CD4-positive, CD25-positive, alpha-beta regulatory T cell (primary cell): Measurements from ENCODE around the gene EXOC3. TPM values are rescaled to one million over a fixed set of nuclear protein-coding genes. Genes with fewer than 3 reads are reported as not detected.
A peak's percentile ranks its signal among the peaks of the same experiment; 100 is the strongest.

Source experiments
- ATAC-seq, 2 donors: fragments of 150-1000 bp; cut with Tn5 transposase; one replicate each; pipeline ENCODE4 v1.10.0; 2021; ENCODE audit warnings: low read depth in 2 of 2, moderate number of reproducible peaks in 2 of 2, moderate library complexity in 1 of 2
- DNase-seq, 3 donors: peaks; one replicate each; pipeline versions ENCODE4 v3.0.0 to v3.0.0-alpha.2; 2012 to 2022; ENCODE audit warnings: mixed read lengths in 1 of 3
- H3K27ac ChIP-seq: one replicate; pipeline ENCODE4 v1.7.0; 2013; ENCODE audit warnings: mild to moderate bottlenecking, low read length; ENCODE audit not compliant: insufficient read depth, poor library complexity, severe bottlenecking
- H3K27me3 ChIP-seq: one replicate; pipeline ENCODE4 v1.7.0; 2013; ENCODE audit warnings: low read length; ENCODE audit not compliant: control insufficient read depth, insufficient read depth
- H3K36me3 ChIP-seq: one replicate; pipeline ENCODE4 v1.7.0; 2013; ENCODE audit warnings: mild to moderate bottlenecking, low read length, moderate library complexity; ENCODE audit not compliant: control insufficient read depth, insufficient read depth
- H3K4me1 ChIP-seq: 2 replicates; pipeline ENCODE4 v1.7.0; 2013; ENCODE audit warnings: mild to moderate bottlenecking, low read length; ENCODE audit not compliant: insufficient read depth, control insufficient read depth, poor library complexity, severe bottlenecking
- H3K4me3 ChIP-seq: one replicate; pipeline ENCODE4 v1.7.0; 2013; ENCODE audit warnings: low read depth, mild to moderate bottlenecking, low read length, moderate library complexity
- H3K9me3 ChIP-seq, 2 experiments: 1 replicate in 1 of 2; 2 replicates in 1 of 2; pipeline ENCODE4 v1.7.0; 2013; ENCODE audit warnings: low read length in 2 of 2, mild to moderate bottlenecking in 1 of 2, moderate library complexity in 1 of 2; ENCODE audit not compliant: control insufficient read depth in 2 of 2
- H3K27ac Mint-ChIP-seq, 3 donors: one replicate each; pipeline ENCODE4 v1.8.0; 2020 to 2022; ENCODE audit warnings: mild to moderate bottlenecking in 3 of 3, mixed read lengths in 3 of 3, moderate library complexity in 2 of 3
- H3K27me3 Mint-ChIP-seq: one replicate; pipeline ENCODE4 v1.8.0; 2022; ENCODE audit warnings: mild to moderate bottlenecking, mixed read lengths
- H3K36me3 Mint-ChIP-seq: one replicate; pipeline ENCODE4 v1.8.0; 2020; ENCODE audit warnings: mixed read lengths
- H3K4me1 Mint-ChIP-seq, 4 donors: one replicate each; pipeline ENCODE4 v1.8.0; 2020 to 2022; ENCODE audit warnings: mixed read lengths in 4 of 4, mild to moderate bottlenecking in 1 of 4
- H3K4me3 Mint-ChIP-seq, 4 donors: one replicate each; pipeline ENCODE4 v1.8.0; 2020 to 2022; ENCODE audit warnings: mild to moderate bottlenecking in 4 of 4, mixed read lengths in 4 of 4, moderate library complexity in 3 of 4
- H3K9me3 Mint-ChIP-seq, 7 donors: one replicate each; pipeline ENCODE4 v1.8.0; 2020 to 2022; ENCODE audit warnings: mixed read lengths in 7 of 7, mild to moderate bottlenecking in 3 of 7, moderate library complexity in 2 of 7
- polyA plus RNA-seq, 4 donors: library from polyadenylated mRNA; unstranded; fragments of 300-500 nt; fragmentation: Illumina TruSeq; gene quantifications; one replicate each; pipeline ENCODE4 v1.2.3, GENCODE V29; 2021
- total RNA-seq: library from RNA; stranded (reverse); gene quantifications from one replicate; pipeline ENCODE4 v1.2.3, GENCODE V29; 2022

The EXOC3 gene
- total and polyA plus RNA-seq, 5 donors from 2014 or later, result 23.3 to 95.4 (median 37.0) TPM

DNA sequence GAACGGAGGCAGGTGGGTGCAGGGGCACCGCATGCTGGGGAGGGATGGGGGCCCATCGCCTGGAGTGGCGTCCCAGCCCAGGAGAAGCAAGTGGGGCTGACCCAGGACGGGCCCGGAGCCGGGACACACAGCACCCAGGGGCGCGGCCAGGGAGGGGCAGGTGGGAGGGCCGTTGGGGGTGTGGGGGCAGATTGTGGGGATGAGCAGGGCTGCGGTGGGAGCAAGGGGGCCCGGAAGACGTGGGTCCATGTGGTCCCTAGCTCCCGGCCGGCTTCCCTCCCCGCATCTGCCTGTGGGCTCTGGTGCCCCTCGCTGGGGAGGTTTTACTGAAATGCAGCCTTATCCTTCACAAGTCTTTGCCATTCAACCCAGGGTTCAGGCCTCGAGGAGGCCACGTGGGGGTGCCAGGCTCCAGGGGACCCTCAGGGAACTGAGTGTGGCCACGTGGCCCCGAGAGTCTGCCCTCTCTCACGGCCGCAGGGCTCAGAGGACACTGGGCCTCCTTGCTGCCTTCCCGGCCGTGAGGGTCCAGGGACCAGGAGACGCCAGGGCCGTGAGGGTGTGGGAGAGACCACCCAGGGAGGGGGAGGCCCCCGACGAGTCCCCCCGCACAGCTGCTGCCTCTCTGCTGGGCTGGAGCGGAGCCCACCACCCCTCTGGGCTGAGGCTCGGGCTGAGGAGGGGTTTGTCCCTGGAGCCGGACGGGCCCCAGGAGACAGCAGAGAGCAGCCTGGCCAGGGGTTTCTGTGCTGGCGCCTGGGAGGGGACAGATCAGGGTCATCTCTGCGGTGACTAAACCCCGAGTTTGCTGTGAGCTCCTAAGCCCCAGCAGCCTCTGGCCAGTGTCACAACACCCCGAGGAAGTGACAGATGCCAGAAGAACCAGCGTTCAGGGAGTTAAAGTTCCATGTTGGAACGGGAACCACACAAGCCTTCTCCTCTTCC, 46.0 kb downstream of the EXOC3 start:
- Histone ChIP-seq H3K4me1 (peaks cover 12% of the 10 kb centered on the region), H3K27ac (no peak overlapping the region), H3K36me3 (no peaks in the 10 kb centered on the region), H3K4me3 (no peak overlapping the region), H3K27me3 (no peaks in the 10 kb centered on the region), H3K9me3 (no peaks in the 10 kb centered on the region)
- Mint-ChIP-seq H3K4me3 (no peak overlapping the region), H3K36me3 (no peaks in the 10 kb centered on the region), H3K4me1 (peaks cover 0 to 10% (median 2%) of the 10 kb centered on the region in 4 donors), H3K9me3 (no peaks in the 10 kb centered on the region), H3K27ac (no peak overlapping the region), H3K27me3 (peaks cover 7% of the 10 kb centered on the region)
- no peak for ATAC-seq
- DNase-seq, result no peak

DNA sequence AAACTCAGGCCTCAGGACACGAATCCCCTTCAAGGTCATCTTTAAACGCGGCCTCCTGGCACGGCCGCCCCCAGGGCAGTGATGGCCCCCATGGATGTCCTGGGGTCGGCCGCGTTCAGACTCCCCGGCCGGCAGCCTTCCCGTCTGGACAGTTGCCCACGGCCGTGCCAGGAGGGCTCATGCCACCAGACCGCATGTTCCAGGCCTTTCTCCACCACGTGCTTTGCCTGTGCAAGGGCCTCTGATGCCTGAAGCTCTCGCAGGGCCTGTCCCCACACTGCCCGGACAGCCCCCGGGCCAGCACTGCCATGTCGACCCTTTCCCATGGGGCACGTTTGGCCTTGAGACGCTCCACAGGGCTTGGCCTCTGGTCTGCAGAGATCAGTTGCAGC, 46.7 kb downstream of the EXOC3 start:
- H3K4me1 Mint-ChIP-seq, result peaks cover 0 to 10% (median 2%) of the 10 kb centered on the region in 4 donors
- H3K9me3 Mint-ChIP-seq, result no peaks in the 10 kb centered on the region
- ATAC-seq, result no peak
- no peak overlapping the region for H3K4me3 Mint-ChIP-seq
- no peaks in the 10 kb centered on the region for H3K27me3 ChIP-seq
- H3K27ac Mint-ChIP-seq, result no peak overlapping the region
- H3K27ac ChIP-seq, result no peak overlapping the region
- no peak overlapping the region for H3K4me3 ChIP-seq
- peaks cover 12% of the 10 kb centered on the region for H3K4me1 ChIP-seq
- no peaks in the 10 kb centered on the region for H3K9me3 ChIP-seq
- peaks cover 7% of the 10 kb centered on the region for H3K27me3 Mint-ChIP-seq
- H3K36me3 ChIP-seq, result no peaks in the 10 kb centered on the region
- no peaks in the 10 kb centered on the region for H3K36me3 Mint-ChIP-seq
- DNase-seq, result no peak

DNA sequence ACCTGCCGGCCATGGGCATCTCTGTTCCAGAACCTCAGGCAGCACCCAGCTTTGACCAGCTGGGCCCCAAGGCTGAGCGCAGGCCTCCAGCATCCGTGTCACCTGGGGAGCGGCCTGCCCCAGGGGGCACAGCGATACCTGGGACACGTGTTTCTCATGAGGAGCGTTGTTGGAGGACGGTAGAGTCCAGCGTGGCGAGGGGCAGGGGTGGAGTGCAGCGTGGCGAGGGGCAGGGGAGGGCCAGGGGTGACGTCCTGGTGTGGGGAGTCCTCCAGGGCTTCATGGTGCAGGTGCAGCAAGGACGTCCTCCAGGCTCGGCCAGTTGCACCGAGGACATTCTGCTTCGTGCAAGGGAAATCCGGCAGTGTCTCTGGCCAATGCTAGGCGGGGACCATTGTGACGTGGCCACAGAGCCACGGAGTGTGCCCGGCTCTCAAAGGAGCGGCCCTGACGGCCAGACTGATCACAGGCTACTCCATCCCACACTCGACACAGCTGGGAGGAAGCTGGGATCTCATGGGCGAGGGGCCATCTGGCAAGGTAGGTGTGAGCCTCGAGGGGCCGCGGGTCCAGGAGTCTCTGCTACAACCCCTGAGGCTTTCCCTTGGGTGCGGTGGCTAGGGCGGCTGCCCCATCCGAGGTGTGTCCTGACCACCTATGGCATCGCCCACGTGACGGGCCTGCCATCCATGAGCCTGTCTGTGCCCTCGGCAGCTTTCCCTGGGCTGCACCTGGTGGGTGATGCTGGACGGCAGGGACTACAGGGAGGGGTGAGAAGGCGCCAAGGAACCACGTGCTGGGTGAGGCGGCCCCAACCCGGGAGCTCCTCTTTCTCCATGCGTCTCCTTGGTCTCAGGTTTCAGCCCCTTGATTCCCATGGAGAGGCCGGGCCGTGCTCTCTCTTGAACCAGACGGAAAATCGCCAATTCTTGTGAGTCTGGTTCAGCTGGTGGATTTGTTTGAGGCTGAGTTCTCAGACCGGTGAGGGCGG, 47.4 kb downstream of the EXOC3 start:
- DNase-seq (no peak), ATAC-seq (peak in 1 of 2 donors; percentile 9)
- no peak overlapping the region for H3K4me3 ChIP-seq
- peaks cover 10% of the 10 kb centered on the region for H3K4me1 ChIP-seq
- Mint-ChIP-seq H3K4me1 (peaks cover 0 to 4% (median 0%) of the 10 kb centered on the region in 4 donors), H3K36me3 (no peaks in the 10 kb centered on the region), H3K27me3 (peaks cover 3% of the 10 kb centered on the region), H3K4me3 (no peak overlapping the region), H3K9me3 (no peaks in the 10 kb centered on the region), H3K27ac (no peak overlapping the region)
- no peak overlapping the region for H3K27ac ChIP-seq
- no peaks in the 10 kb centered on the region for H3K9me3 ChIP-seq
- no peaks in the 10 kb centered on the region for H3K27me3 ChIP-seq
- no peaks in the 10 kb centered on the region for H3K36me3 ChIP-seq

DNA sequence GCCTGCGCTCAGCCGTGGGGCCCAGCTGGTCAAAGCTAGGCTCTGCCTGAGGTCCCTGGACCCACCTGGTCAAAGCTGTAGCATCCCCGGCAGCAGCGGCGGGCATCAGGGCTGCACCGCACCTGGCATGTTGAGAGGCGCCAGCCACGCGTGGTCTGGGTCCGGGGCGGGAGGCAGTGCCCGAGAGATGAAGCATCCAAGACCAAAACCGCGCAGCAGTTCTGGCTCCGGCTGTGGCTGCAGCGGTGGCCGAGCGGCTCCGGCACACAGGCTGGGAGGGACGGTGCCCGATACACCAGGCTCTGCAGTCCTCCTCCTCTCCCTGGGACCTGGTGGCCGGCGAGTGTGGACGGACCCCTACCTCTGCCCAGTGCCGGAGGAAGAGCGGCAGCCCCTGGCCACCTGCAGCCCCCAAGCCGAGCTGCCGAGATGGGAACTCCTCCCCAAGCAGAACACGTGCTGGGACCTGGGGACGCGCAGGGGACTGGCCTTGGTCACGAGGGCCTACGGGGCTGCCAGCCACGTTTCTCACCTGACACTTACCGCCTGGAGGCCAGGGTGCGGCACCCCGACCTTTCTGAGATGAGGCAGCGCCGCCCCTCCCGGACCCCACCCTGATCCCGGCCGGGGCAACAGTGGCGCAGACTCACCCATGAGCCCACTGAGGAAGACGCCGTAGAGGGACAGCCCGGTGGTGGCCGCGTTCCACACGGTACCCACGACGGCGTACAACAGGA, 48.3 kb downstream of the EXOC3 start:
- H3K36me3 ChIP-seq, result no peaks in the 10 kb centered on the region
- DNase-seq (no peak), ATAC-seq (no peak)
- Mint-ChIP-seq H3K27ac (no peak overlapping the region), H3K27me3 (no peaks in the 10 kb centered on the region), H3K9me3 (no peaks in the 10 kb centered on the region), H3K36me3 (no peaks in the 10 kb centered on the region), H3K4me1 (peaks cover 0 to 2% (median 0%) of the 10 kb centered on the region in 4 donors), H3K4me3 (no peak overlapping the region)
- no peaks in the 10 kb centered on the region for H3K27me3 ChIP-seq
- no peak overlapping the region for H3K4me3 ChIP-seq
- peaks cover 1% of the 10 kb centered on the region for H3K4me1 ChIP-seq
- H3K9me3 ChIP-seq, result no peaks in the 10 kb centered on the region
- H3K27ac ChIP-seq, result no peak overlapping the region

DNA sequence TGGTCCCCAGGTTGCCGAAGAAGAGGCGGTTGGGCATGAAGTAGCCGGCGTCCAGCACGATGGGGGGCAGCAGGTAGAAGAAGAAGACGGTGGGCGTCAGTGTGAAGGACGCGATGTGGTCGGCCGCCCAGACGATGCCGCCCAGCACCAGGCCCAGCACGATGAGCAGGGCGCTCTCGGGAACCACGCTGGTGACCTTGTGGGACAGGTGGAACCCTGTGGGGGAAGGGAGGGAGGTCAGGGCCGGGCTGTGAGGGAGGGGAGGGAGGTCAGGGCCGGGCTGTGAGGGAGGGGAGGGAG, 48.8 kb downstream of the EXOC3 start:
- Mint-ChIP-seq H3K27ac (no peak overlapping the region), H3K4me1 (no peaks in the 10 kb centered on the region), H3K9me3 (peaks cover 0 to 1% (median 0%) of the 10 kb centered on the region in 7 donors), H3K36me3 (no peaks in the 10 kb centered on the region), H3K4me3 (no peak overlapping the region), H3K27me3 (no peaks in the 10 kb centered on the region)
- no peak for DNase-seq
- no peaks in the 10 kb centered on the region for H3K27me3 ChIP-seq
- H3K9me3 ChIP-seq, result no peaks in the 10 kb centered on the region
- H3K4me1 ChIP-seq, result no peaks in the 10 kb centered on the region
- ATAC-seq, result no peak
- H3K27ac ChIP-seq, result no peak overlapping the region
- no peaks in the 10 kb centered on the region for H3K36me3 ChIP-seq
- H3K4me3 ChIP-seq, result no peak overlapping the region

DNA sequence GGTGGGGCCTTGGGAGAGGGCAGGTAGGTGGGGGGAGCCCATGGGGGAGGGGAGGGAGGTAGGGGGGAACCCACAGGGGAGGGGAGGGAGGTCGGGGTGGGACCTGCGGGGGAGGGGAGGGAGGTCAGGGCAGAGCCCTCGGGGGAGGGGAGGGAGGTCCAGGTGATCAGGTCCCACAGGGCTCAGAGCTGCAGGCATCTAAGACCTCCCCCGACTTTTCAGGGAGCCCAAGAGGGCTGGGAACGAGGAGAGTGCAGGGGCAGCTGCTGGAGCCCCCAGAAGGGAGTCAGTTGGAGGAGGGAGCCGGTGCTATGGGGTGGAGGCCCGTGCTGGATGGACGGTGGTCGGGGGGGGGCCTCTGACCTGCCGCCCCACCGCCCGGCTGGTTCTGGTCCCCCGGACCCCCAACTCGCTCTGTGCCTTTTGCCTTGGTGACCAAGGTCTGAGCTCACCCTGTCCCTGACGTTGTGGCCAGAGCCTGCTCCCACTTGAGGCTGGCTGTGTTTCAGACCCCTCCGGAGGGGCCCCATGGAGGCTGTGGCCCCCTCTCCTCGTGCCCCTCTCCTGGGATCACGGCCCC, 49.4 kb downstream of the EXOC3 start:
- DNase-seq (no peak), ATAC-seq (no peak)
- H3K4me1 Mint-ChIP-seq, result no peaks in the 10 kb centered on the region
- no peak overlapping the region for H3K4me3 ChIP-seq
- H3K27ac Mint-ChIP-seq, result no peak overlapping the region
- no peak overlapping the region for H3K27ac ChIP-seq
- H3K27me3 ChIP-seq, result no peaks in the 10 kb centered on the region
- H3K4me3 Mint-ChIP-seq, result no peak overlapping the region
- no peaks in the 10 kb centered on the region for H3K36me3 ChIP-seq
- H3K9me3 Mint-ChIP-seq, result peaks cover 0 to 1% (median 0%) of the 10 kb centered on the region in 7 donors
- no peaks in the 10 kb centered on the region for H3K4me1 ChIP-seq
- H3K27me3 Mint-ChIP-seq, result no peaks in the 10 kb centered on the region
- H3K9me3 ChIP-seq, result no peaks in the 10 kb centered on the region
- H3K36me3 Mint-ChIP-seq, result no peaks in the 10 kb centered on the region

DNA sequence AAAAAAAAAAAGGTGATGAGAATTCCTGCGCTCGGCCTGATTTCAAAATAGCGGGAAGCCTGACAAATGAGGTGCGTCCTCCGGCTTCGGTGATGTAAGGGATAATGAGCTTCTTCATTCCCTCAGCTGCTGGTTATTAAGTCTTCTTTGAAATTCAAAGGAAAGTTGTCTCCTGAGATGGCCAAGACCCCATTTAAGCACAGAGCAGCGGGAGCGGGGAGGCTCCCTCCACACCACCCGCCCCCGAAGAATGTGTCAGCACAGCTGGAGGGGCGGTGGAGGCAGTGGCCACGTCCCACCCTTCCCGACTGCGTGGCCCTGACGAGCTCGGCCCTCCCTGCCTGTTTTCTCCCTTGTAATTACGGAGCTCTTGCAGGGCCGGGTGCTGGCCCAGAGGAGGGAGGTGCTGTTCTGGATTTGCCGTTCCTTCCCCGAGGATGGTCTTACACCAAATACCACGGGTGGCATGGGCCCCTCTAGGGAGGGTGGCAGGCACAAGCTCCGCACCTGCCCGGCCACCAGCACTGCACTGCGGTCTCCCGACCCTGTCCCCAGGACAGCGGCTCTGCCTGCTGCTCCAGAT, 50.2 kb downstream of the EXOC3 start:
- Mint-ChIP-seq H3K27me3 (peaks cover 3% of the 10 kb centered on the region), H3K27ac (peak overlapping the region in 1 of 3 donors; percentile 42), H3K4me3 (no peak overlapping the region), H3K4me1 (no peaks in the 10 kb centered on the region), H3K9me3 (peaks cover 0 to 1% (median 0%) of the 10 kb centered on the region in 7 donors), H3K36me3 (no peaks in the 10 kb centered on the region)
- Histone ChIP-seq H3K27me3 (no peaks in the 10 kb centered on the region), H3K9me3 (no peaks in the 10 kb centered on the region), H3K36me3 (no peaks in the 10 kb centered on the region), H3K27ac (no peak overlapping the region), H3K4me1 (no peaks in the 10 kb centered on the region), H3K4me3 (no peak overlapping the region)
- ATAC-seq (no peak), DNase-seq (no peak)
